G401 (cell line): ENCODE data around the gene TMBIM6. TPM values are rescaled to one million over a fixed set of nuclear protein-coding genes. Genes with fewer than 3 reads are reported as not detected.

Source experiments
- DNase-seq: peaks from one replicate; pipeline ENCODE4 v3.0.0-alpha.2; 2015; ENCODE audit warnings: low spot score
- in situ Hi-C: cut with HindIII; loops from 2 replicates; pipeline ENCODE4 v1.10.0; 2016; ENCODE audit warnings: low sequenced_read_pairs, mixed read lengths
- total RNA-seq: library from RNA; depleted of rRNA; stranded (reverse); fragments of >200 nt; shearing (Covaris generic); gene quantifications from 2 replicates; pipeline ENCODE4 v1.2.3, GENCODE V29; 2014; rRNA removed

The TMBIM6 gene
- total RNA-seq, 1 experiment from 2014 or later: 267 TPM

- DNase-seq: no peak
- in situ Hi-C loops: no loop called here
These were observed 67.5 kb downstream of the TMBIM6 start for GRCh38 chr12:49808686-49809380.

GRCh38 chr12:49809381-49809905, 68.1 kb downstream of the TMBIM6 start:
- DNase-seq: no peak
- in situ Hi-C loops: no loop called here

- in situ Hi-C loops: no loop called here
These were observed 68.6 kb downstream of the TMBIM6 start for GRCh38 chr12:49809906-49810389.

DNA sequence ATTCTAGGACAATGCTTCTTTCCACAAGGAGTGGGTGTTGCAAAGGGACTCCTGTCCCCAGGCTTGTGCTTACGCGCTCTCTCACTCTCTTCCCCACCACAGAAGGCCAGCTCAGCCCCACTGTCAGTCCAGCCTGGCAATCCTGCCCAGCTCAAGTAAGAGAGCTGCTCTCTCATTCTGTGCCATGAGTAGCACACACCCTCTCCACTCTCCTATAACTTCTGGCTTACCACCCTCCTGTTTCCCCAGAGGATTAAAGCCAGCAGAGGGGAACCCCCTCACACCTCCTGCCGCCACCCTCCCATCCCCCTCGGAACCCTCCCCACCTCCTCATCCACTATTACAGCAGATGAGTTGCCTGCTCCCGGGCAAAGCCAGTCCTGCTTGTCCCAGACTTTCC, 69.8 kb downstream of the TMBIM6 start:
- in situ Hi-C loops: no loop called here
- no peak for DNase-seq

More at GRCh38 chr12:49809906-49810389, 68.6 kb downstream of the TMBIM6 start:
- DNase-seq: no peak

DNA sequence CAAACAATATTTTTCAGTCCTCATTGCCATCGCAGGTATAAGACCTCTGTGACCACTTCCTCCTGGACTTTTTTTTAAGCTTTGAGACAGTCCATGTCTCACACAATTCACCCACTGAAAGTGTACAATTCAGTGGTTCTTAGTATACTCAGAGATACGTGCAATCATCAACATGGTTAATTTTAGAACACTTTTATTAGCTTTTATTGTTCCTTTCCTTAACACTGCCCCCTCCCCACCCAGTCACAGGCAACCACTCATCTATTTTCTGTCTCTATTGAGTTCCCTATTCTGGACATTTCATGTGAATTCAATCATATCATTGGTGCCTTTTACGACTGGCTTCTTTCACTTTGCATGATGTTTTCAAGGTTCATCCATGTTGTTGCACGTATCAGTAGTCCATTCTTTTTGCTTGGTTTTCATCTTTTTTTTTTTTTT, 70.6 kb downstream of the TMBIM6 start:
- no peak for DNase-seq
- in situ Hi-C loops: no loop called here

DNA sequence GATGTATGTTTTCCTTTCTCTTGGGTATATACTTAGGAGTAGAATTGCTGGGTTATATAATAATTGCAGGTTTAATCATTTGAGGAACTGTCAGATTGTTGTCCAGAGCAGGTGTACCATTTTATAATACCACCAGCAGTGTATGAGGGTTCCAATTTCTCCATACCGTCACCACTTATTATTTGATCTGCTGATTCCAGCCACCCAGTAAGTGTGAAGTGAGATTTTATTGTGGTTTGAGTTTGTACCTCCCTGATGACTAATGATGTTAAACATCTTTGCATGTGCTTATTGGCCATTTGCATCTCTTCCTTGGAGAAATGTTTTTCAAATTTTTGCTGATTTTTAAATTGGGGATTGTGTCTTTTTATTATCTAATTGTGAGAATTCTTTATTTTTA, 71.8 kb downstream of the TMBIM6 start:
- in situ Hi-C loops: no loop called here
- DNase-seq: no peak

Other genes with a start within 250 kb of the TMBIM6 start
- 1.7 TPM in 2 replicates for gene KCNH3, start 202.5 kb upstream of the TMBIM6 start, total RNA-seq
- gene MCRS1, start 173.4 kb upstream of the TMBIM6 start, total RNA-seq: 143 and 148 TPM in 2 replicates
- gene FAM186B, start 135.9 kb upstream of the TMBIM6 start, total RNA-seq: 0.06 TPM in 1 of 2 replicates, not detected in the other
- gene PRPF40B, start 118.0 kb upstream of the TMBIM6 start, total RNA-seq: 11.2 and 16.4 TPM in 2 replicates
- gene FMNL3, start 34.2 kb upstream of the TMBIM6 start, total RNA-seq: 9.8 and 12.1 TPM in 2 replicates
- gene NCKAP5L, start 86.9 kb downstream of the TMBIM6 start, total RNA-seq: 11.4 and 17.0 TPM in 2 replicates
- gene BCDIN3D, start 101.5 kb downstream of the TMBIM6 start, total RNA-seq: 1.9 and 2.8 TPM in 2 replicates
- not detected in 2 replicates for gene FAIM2, start 162.3 kb downstream of the TMBIM6 start, total RNA-seq
- not detected in 2 replicates for gene AQP2, start 209.2 kb downstream of the TMBIM6 start, total RNA-seq
- not detected in 2 replicates for gene AQP5, start 220.3 kb downstream of the TMBIM6 start, total RNA-seq
- gene AQP6, start 231.4 kb downstream of the TMBIM6 start, total RNA-seq: 0.37 and 1.6 TPM in 2 replicates